OCI-LY3 (cell line): Measurements from ENCODE around the gene ANKRA2.

Source experiments
- H2AFZ ChIP-seq: fragments of 200-600, 300-600 bp; shearing (Covaris generic); 2 replicates; pipeline ENCODE4 v1.6.0; 2014; ENCODE audit warnings: antibody characterized with exemption, low read depth, low read length
- H3K27ac ChIP-seq: fragments of 200-600, 300-600 bp; sonication (generic); 2 replicates; pipeline ENCODE4 v1.5.1; 2014; ENCODE audit warnings: mild to moderate bottlenecking, low read length, moderate library complexity, mixed read lengths
- H3K27me3 ChIP-seq: fragments of 200-600, 300-600 bp; sonication (generic); 2 replicates; pipeline ENCODE4 v1.6.1; 2014; ENCODE audit warnings: low read depth, low read length, mixed read lengths
- H3K36me3 ChIP-seq: fragments of 200-600, 300-600 bp; sonication (generic); replicated peaks from 2 replicates; pipeline ENCODE3; 2014; ENCODE audit warnings: low read depth, low read length, mixed read lengths
- H3K4me1 ChIP-seq: fragments of 300-600, 200-600 bp; sonication (generic); 2 replicates; pipeline ENCODE4 v1.6.1; 2014; ENCODE audit warnings: low read length, mixed read lengths
- H3K4me2 ChIP-seq: fragments of 200-600, 300-600 bp; sonication (generic); 2 replicates; pipeline ENCODE4 v1.6.1; 2014; ENCODE audit warnings: low read length, mixed read lengths
- H3K4me3 ChIP-seq: fragments of 300-600, 200-600 bp; sonication (generic); 2 replicates; pipeline ENCODE4 v1.5.1; 2014; ENCODE audit warnings: antibody characterized with exemption, mild to moderate bottlenecking, low read length, moderate library complexity
- H3K79me2 ChIP-seq: fragments of 300-600, 200-600 bp; shearing (Covaris generic); 2 replicates; pipeline ENCODE4 v1.6.1; 2014; ENCODE audit warnings: mild to moderate bottlenecking, low read length, mixed read lengths
- H3K9ac ChIP-seq: fragments of 300-600, 200-600 bp; shearing (Covaris generic); 2 replicates; pipeline ENCODE4 v1.6.0; 2014; ENCODE audit warnings: mild to moderate bottlenecking, low read length, moderate library complexity
- H3K9me3 ChIP-seq: fragments of 200-600, 300-600 bp; shearing (Covaris generic); 2 replicates; pipeline ENCODE4 v1.6.1; 2014; ENCODE audit warnings: low read length, mixed read lengths; ENCODE audit not compliant: insufficient read depth
- H4K20me1 ChIP-seq: fragments of 200-600, 300-600 bp; sonication (generic); 2 replicates; pipeline ENCODE4 v1.6.1; 2016; ENCODE audit warnings: low read length, mixed read lengths; ENCODE audit not compliant: insufficient read depth
- EZH2phosphoT487 ChIP-seq: fragments of 200-600 bp; shearing (Covaris generic); IDR thresholded peaks from 2 replicates; pipeline ENCODE4 v1.6.1; 2018; ENCODE audit warnings: antibody characterized with exemption, mixed run types, low read depth
- TF ChIP-seq, protein P1 (sequence below): fragments of 200-600, 300-600 bp; sonication (generic); IDR thresholded peaks from 2 replicates; pipeline ENCODE4 v1.5.1; 2014; ENCODE audit warnings: antibody characterized with exemption, low read length, low read depth

Gene ANKRA2

DNA sequence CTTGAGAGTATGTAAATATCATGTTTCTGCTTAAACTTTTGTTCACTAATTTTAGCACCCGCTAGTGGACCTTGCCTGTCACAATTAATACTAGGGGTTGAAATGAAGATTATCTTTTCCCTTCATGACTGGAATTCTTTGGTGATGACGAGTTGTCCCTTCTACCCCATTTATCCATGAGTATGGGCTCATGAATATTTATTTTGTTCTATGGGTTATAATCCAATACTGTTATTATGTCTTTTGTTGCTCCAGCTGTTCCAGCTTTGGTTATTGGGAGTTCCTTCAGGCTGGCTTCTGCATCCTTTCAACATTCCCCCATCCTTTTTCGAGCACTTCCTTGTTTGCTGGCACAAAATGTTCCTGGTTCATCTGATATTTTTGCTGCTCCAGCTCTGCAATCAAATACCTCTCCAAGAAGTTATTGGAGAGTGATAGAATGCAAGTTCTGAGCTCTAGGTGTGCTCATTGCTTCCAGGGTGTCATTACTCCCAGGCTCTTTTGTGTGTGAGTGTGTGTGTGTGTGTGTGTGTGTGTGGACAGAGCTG lies 40.8 kb upstream of the ANKRA2 start:
- Histone ChIP-seq H3K79me2 (no peaks in the 10 kb centered on the region), H3K27ac (no peak overlapping the region)

DNA sequence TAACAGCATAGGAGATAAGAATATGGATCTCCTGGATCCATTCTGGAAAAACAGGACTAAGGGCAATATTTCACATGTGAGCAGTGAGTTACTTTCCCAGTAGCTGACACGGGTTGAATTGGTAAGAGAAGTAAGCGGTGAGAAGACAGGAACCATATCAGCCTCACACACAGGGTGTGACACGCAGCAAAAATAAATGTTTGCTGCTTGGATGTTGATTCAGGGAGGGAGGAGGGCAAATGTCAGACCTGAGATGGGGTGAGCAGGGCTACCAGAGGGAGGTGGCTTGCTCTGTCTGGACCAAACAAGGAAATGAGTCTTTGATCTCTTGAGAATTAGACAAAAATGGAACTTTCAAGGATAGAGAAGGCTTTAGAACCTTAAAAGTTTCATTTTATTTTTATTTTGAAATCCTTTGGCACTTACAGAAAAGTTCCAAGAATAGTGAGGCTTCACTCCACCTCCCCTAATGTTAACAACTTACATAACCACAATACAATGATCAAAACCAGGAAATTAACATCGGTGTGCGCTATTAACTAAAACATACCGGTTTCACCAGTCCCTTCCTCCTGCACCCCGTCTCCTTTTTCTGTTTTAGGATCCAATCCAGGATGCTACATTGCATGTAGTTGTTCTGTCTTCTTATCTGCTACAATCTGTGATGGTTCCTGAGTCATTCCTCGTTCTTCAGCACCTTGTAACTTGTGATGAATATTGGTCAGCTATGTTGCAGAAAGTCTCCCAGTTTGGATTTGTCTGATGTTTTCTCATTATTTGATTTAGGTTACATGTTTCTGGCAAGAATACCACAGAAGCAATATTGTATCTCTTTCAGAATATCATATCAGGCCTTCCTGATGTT lies 40.0 kb upstream of the ANKRA2 start:
- no peaks in the 10 kb centered on the region for H3K4me1 ChIP-seq
- no peak overlapping the region for H2AFZ ChIP-seq
- no peak overlapping the region for H3K4me2 ChIP-seq
- H3K79me2 ChIP-seq: no peaks in the 10 kb centered on the region
- no peaks in the 10 kb centered on the region for H3K36me3 ChIP-seq
- no peak overlapping the region for H3K9ac ChIP-seq
- H3K27ac ChIP-seq: no peak overlapping the region
- no peaks in the 10 kb centered on the region for H4K20me1 ChIP-seq
- TF ChIP-seq EZH2phosphoT487: no peak
- TF ChIP-seq, protein P1, sequence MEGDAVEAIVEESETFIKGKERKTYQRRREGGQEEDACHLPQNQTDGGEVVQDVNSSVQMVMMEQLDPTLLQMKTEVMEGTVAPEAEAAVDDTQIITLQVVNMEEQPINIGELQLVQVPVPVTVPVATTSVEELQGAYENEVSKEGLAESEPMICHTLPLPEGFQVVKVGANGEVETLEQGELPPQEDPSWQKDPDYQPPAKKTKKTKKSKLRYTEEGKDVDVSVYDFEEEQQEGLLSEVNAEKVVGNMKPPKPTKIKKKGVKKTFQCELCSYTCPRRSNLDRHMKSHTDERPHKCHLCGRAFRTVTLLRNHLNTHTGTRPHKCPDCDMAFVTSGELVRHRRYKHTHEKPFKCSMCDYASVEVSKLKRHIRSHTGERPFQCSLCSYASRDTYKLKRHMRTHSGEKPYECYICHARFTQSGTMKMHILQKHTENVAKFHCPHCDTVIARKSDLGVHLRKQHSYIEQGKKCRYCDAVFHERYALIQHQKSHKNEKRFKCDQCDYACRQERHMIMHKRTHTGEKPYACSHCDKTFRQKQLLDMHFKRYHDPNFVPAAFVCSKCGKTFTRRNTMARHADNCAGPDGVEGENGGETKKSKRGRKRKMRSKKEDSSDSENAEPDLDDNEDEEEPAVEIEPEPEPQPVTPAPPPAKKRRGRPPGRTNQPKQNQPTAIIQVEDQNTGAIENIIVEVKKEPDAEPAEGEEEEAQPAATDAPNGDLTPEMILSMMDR: no peak
- H3K27me3 ChIP-seq: no peaks in the 10 kb centered on the region
- no peaks in the 10 kb centered on the region for H3K9me3 ChIP-seq
- no peak overlapping the region for H3K4me3 ChIP-seq

More for the DNA sequence above, 40.8 kb upstream of the ANKRA2 start:
- H3K9ac ChIP-seq: no peak overlapping the region
- no peaks in the 10 kb centered on the region for H3K27me3 ChIP-seq
- no peaks in the 10 kb centered on the region for H3K9me3 ChIP-seq
- no peaks in the 10 kb centered on the region for H3K36me3 ChIP-seq
- H3K4me2 ChIP-seq: no peak overlapping the region
- H2AFZ ChIP-seq: no peak overlapping the region
- H3K4me1 ChIP-seq: no peaks in the 10 kb centered on the region
- no peaks in the 10 kb centered on the region for H4K20me1 ChIP-seq
- no peak for TF ChIP-seq EZH2phosphoT487
- TF ChIP-seq, protein P1: no peak
- H3K4me3 ChIP-seq: no peak overlapping the region

DNA sequence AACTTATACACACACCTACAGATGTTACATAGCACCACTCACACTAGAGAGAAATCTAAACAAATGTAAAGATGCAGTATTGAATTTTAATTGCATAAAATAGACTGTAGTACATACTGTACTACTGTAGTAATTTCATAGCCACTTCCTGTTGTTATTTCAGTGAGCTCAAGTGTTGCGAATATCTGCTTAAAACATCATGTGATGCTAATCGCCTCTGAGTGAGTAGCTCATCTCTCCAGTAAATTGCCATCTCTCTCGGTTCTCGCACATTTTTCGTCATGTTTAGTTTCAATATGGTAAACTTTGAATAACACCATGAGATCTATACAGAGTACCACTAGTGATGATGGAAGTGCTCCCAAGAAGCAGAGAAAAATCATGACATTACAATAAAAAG lies 38.6 kb upstream of the ANKRA2 start:
- H3K36me3 ChIP-seq: no peaks in the 10 kb centered on the region
- H3K9me3 ChIP-seq: no peaks in the 10 kb centered on the region
- no peak overlapping the region for H3K4me3 ChIP-seq
- no peak overlapping the region for H2AFZ ChIP-seq
- no peaks in the 10 kb centered on the region for H3K4me1 ChIP-seq
- H3K27ac ChIP-seq: no peak overlapping the region
- no peaks in the 10 kb centered on the region for H3K27me3 ChIP-seq
- no peak for TF ChIP-seq EZH2phosphoT487
- TF ChIP-seq, protein P1: no peak
- H3K9ac ChIP-seq: no peak overlapping the region
- no peaks in the 10 kb centered on the region for H4K20me1 ChIP-seq
- no peaks in the 10 kb centered on the region for H3K79me2 ChIP-seq
- H3K4me2 ChIP-seq: no peak overlapping the region

DNA sequence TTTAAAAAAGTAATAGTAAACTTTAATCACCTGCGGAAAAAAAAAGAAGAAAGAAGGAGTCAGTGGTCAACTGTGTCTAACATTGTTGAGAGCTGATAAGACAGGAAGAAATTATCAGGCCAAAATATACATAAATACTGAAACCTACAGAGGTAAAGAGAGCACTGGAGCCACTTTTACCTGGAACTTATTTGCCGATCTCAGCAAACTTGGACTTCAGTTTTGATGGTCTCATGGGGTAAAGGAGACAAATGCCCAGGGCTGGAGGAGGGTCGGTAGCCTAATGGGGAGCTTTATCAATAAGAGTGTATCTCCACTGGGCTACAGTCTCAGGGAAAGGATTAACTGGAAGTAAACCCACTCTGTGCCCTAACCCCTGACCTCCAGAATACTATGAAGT lies 33.9 kb upstream of the ANKRA2 start:
- Histone ChIP-seq H3K27ac (no peak overlapping the region), H3K9me3 (no peaks in the 10 kb centered on the region), H4K20me1 (no peaks in the 10 kb centered on the region), H3K27me3 (no peaks in the 10 kb centered on the region), H3K4me2 (no peak overlapping the region), H3K4me3 (no peak overlapping the region), H3K36me3 (no peaks in the 10 kb centered on the region), H3K79me2 (no peaks in the 10 kb centered on the region), H3K4me1 (no peaks in the 10 kb centered on the region), H3K9ac (no peak overlapping the region), H2AFZ (no peak overlapping the region)
- TF ChIP-seq EZH2phosphoT487: no peak
- TF ChIP-seq, protein P1: no peak
